OCI-LY7 (cell line): Measurements from ENCODE around the gene RETSAT.

Experiments used
- EZH2phosphoT487 ChIP-seq: fragments of 200-600 bp; sonication (generic); IDR thresholded peaks from 2 replicates; pipeline ENCODE4 v1.6.1; 2018; ENCODE audit warnings: low read depth, borderline replicate concordance, mild to moderate bottlenecking, mixed run types, antibody characterized with exemption, low read length, moderate library complexity, mixed read lengths
- TF ChIP-seq, protein P1 (sequence below): fragments of 200-600 bp; sonication (generic); conservative IDR thresholded peaks from 2 replicates; pipeline ENCODE4 v1.5.1; 2014; ENCODE audit warnings: mild to moderate bottlenecking, antibody characterized with exemption, low read length, moderate library complexity, mixed read lengths

DNA sequence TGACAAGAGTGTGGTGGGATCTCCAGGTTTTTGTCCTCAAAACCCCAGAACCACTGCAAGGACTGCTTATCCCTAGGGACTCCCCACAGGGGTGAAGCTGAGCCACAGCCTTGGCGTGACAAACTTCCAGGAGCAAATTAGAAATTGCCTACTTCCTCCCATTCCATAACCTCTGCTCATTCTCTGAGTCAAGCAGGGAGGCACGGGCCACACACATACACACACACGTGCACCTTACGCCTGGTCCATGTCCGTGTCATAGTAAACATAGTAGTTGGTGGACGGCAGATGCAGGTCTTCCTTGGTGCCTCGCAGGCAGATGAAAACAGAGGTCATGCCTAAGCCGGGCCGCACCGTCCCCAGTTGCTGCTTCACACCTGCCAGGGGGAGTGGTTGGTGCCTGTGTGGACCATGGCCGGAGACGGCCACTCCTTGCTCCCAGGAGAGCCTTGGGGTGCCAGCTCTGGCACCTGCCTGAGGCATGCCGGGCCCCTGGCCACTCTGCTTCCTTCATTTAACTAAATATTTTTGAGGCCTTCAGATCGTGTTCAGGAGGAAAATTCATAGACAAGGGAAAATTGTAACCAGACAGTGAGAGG is 9.9 kb downstream of the RETSAT start:
- TF ChIP-seq, protein P1, sequence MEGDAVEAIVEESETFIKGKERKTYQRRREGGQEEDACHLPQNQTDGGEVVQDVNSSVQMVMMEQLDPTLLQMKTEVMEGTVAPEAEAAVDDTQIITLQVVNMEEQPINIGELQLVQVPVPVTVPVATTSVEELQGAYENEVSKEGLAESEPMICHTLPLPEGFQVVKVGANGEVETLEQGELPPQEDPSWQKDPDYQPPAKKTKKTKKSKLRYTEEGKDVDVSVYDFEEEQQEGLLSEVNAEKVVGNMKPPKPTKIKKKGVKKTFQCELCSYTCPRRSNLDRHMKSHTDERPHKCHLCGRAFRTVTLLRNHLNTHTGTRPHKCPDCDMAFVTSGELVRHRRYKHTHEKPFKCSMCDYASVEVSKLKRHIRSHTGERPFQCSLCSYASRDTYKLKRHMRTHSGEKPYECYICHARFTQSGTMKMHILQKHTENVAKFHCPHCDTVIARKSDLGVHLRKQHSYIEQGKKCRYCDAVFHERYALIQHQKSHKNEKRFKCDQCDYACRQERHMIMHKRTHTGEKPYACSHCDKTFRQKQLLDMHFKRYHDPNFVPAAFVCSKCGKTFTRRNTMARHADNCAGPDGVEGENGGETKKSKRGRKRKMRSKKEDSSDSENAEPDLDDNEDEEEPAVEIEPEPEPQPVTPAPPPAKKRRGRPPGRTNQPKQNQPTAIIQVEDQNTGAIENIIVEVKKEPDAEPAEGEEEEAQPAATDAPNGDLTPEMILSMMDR = no peak
- TF ChIP-seq EZH2phosphoT487 = no peak
